H1 (cell line): ENCODE data around the gene ITGB2. TPM values are rescaled to one million over a fixed set of nuclear protein-coding genes. Genes with fewer than 3 reads are reported as not detected.

Experiments used
- CTCF ChIA-PET: fragments of 300-600 bp; sonication (Branson Sonifier 250); formaldehyde crosslinking; loops from one replicate; lab custom pipeline; 2021; ENCODE audit not compliant: partially characterized antibody; lab: Charles Lee
- POLR2A ChIA-PET: fragments of 300-600 bp; sonication (Branson Sonifier 250); formaldehyde crosslinking; loops from one replicate; lab custom pipeline; 2021; ENCODE audit warnings: inconsistent platforms; ENCODE audit not compliant: partially characterized antibody; lab: Charles Lee
- DNase-seq, 2 experiments: peaks; one replicate each; pipeline versions ENCODE4 v3.0.0 to v3.0.0-alpha.2; 2010 to 2022; ENCODE audit warnings: low spot score in 2 of 2, low read depth in 1 of 2, mixed read lengths in 1 of 2
- FAIRE-seq: peaks from 2 replicates; lab custom pipeline; 2011; peaks lifted over from hg19 to GRCh38; lab: Jason Lieb, UNC
- H2AFZ ChIP-seq: 2 replicates; pipeline ENCODE4 v1.8.1; 2012; ENCODE audit warnings: low read length, inconsistent platforms
- H2AK5ac ChIP-seq: 2 replicates; pipeline ENCODE4 v1.6.1; 2013; ENCODE audit warnings: low read depth, low read length
- H2BK120ac ChIP-seq: replicated peaks from 2 replicates; pipeline ENCODE3; 2013; ENCODE audit warnings: low read depth, low read length, inconsistent platforms
- H2BK12ac ChIP-seq: 2 replicates; pipeline ENCODE4 v1.6.1; 2013; ENCODE audit warnings: low read depth, low read length
- H2BK15ac ChIP-seq: 2 replicates; pipeline ENCODE4 v1.6.1; 2013; ENCODE audit warnings: low read length
- H2BK20ac ChIP-seq: 2 replicates; pipeline ENCODE4 v1.6.1; 2013; ENCODE audit warnings: low read length
- H2BK5ac ChIP-seq: 2 replicates; pipeline ENCODE4 v1.6.1; 2013; ENCODE audit warnings: low read depth, low read length
- H3K14ac ChIP-seq: 2 replicates; pipeline ENCODE4 v1.6.1; 2013; ENCODE audit warnings: inconsistent platforms; ENCODE audit not compliant: insufficient read length
- H3K18ac ChIP-seq: 2 replicates; pipeline ENCODE4 v1.6.1; 2013; ENCODE audit warnings: low read length; ENCODE audit errors: extremely low read depth
- H3K23ac ChIP-seq: 2 replicates; pipeline ENCODE4 v1.6.1; 2013; ENCODE audit warnings: inconsistent platforms; ENCODE audit not compliant: insufficient read length
- H3K23me2 ChIP-seq: 2 replicates; pipeline ENCODE4 v1.6.1; 2013; ENCODE audit warnings: low read depth, low read length
- H3K27ac ChIP-seq: 2 replicates; pipeline ENCODE4 v1.6.1; 2011; ENCODE audit warnings: low read depth, low read length, inconsistent platforms
- H3K27me3 ChIP-seq, 4 experiments: replicated peaks in 1 of 4; 1 replicate in 1 of 4; 2 replicates in 3 of 4; pipeline versions ENCODE4 v1.6.1 to v1.8.1; 2011 to 2013; ENCODE audit warnings: low read length in 3 of 4, mild to moderate bottlenecking in 3 of 4, inconsistent platforms in 2 of 4, mixed read lengths in 2 of 4, moderate library complexity in 1 of 4; ENCODE audit not compliant: control insufficient read depth in 3 of 4, insufficient read depth in 3 of 4; ENCODE audit errors: extremely low read depth in 1 of 4
- H3K36me3 ChIP-seq, 4 experiments: 2 replicates each; pipeline versions ENCODE4 v1.6.1 to v1.8.1; 2011 to 2013; ENCODE audit warnings: mild to moderate bottlenecking in 4 of 4, low read length in 3 of 4, moderate library complexity in 2 of 4, control low read depth in 1 of 4, inconsistent platforms in 1 of 4; ENCODE audit not compliant: insufficient read depth in 4 of 4, control insufficient read depth in 2 of 4
- H3K4ac ChIP-seq: replicated peaks from 2 replicates; pipeline ENCODE3; 2013; ENCODE audit warnings: low read length, low read depth, mixed read lengths, inconsistent platforms; ENCODE audit not compliant: insufficient read length
- H3K4me1 ChIP-seq, 4 experiments: replicated peaks in 1 of 4; 1 replicate in 1 of 4; 2 replicates in 3 of 4; pipeline versions ENCODE4 v1.6.1 to v1.8.1; 2011 to 2013; ENCODE audit warnings: low read length in 3 of 4, inconsistent platforms in 2 of 4, mixed read lengths in 1 of 4; ENCODE audit not compliant: insufficient read depth in 4 of 4, control insufficient read depth in 3 of 4
- H3K4me2 ChIP-seq, 2 experiments: 2 replicates each; pipeline versions ENCODE4 v1.6.1 to v1.8.1; 2011 to 2013; ENCODE audit warnings: low read depth in 2 of 2, low read length in 2 of 2, control low read depth in 1 of 2, inconsistent platforms in 1 of 2, mild to moderate bottlenecking in 1 of 2; ENCODE audit not compliant: insufficient read depth in 1 of 2
- H3K4me3 ChIP-seq, 4 experiments: fragments of 200-600, 300-600 bp in 1 of 4; sonication (generic), shearing (Covaris generic), sonication (Bioruptor Twin) in 1 of 4; 2 replicates each; pipeline versions ENCODE4 v1.5.1 to v1.8.1; 2011 to 2016; ENCODE audit warnings: low read length in 4 of 4, low read depth in 3 of 4, control low read depth in 2 of 4, inconsistent platforms in 2 of 4, mild to moderate bottlenecking in 2 of 4, mixed read lengths in 1 of 4, moderate library complexity in 1 of 4; ENCODE audit not compliant: insufficient read depth in 2 of 4; ENCODE audit errors: extremely low read depth in 1 of 4
- H3K56ac ChIP-seq: replicated peaks from 2 replicates; pipeline ENCODE3; 2013; ENCODE audit warnings: low read depth, mild to moderate bottlenecking, mixed read lengths, low read length, inconsistent platforms; ENCODE audit not compliant: insufficient read length
- H3K79me1 ChIP-seq: 2 replicates; pipeline ENCODE4 v1.6.1; 2013; ENCODE audit warnings: low read depth, low read length, control low read depth
- H3K79me2 ChIP-seq, 2 experiments: 2 replicates each; pipeline versions ENCODE4 v1.6.1 to v1.8.1; 2012 to 2013; ENCODE audit warnings: low read length in 2 of 2, mild to moderate bottlenecking in 2 of 2, inconsistent platforms in 1 of 2; ENCODE audit not compliant: insufficient read depth in 2 of 2, control insufficient read depth in 1 of 2
- H3K9ac ChIP-seq, 4 experiments: replicated peaks in 1 of 4; 1 replicate in 1 of 4; 2 replicates in 3 of 4; pipeline versions ENCODE4 v1.6.1 to v1.8.1; 2011 to 2013; ENCODE audit warnings: low read depth in 3 of 4, low read length in 3 of 4, control low read depth in 2 of 4, mild to moderate bottlenecking in 2 of 4, moderate library complexity in 2 of 4, inconsistent platforms in 1 of 4; ENCODE audit errors: extremely low read depth in 1 of 4
- H3K9me3 ChIP-seq, 2 experiments: 2 replicates each; pipeline versions ENCODE4 v1.6.1 to v1.8.1; 2012 to 2013; ENCODE audit warnings: mild to moderate bottlenecking in 2 of 2, moderate library complexity in 2 of 2, control low read depth in 1 of 2, inconsistent platforms in 1 of 2, low read depth in 1 of 2, low read length in 1 of 2, mixed read lengths in 1 of 2; ENCODE audit not compliant: insufficient read depth in 2 of 2
- H4K20me1 ChIP-seq, 2 experiments: replicated peaks in 1 of 2; 2 replicates each; pipeline versions ENCODE3 to v1.8.1; 2011 to 2013; ENCODE audit warnings: inconsistent platforms in 2 of 2, low read length in 2 of 2, mild to moderate bottlenecking in 1 of 2; ENCODE audit not compliant: insufficient read depth in 2 of 2, control insufficient read depth in 1 of 2
- H4K5ac ChIP-seq: 2 replicates; pipeline ENCODE4 v1.6.1; 2013; ENCODE audit warnings: low read length, low read depth, mixed read lengths, inconsistent platforms; ENCODE audit not compliant: insufficient read length
- H4K8ac ChIP-seq: 2 replicates; pipeline ENCODE4 v1.8.0; 2013; ENCODE audit warnings: mild to moderate bottlenecking, moderate library complexity, low read length, inconsistent platforms; ENCODE audit not compliant: insufficient read depth; ENCODE audit errors: extremely low read depth
- H4K91ac ChIP-seq: replicated peaks from 2 replicates; pipeline ENCODE3; 2013; ENCODE audit warnings: low read length, mixed read lengths, inconsistent platforms; ENCODE audit not compliant: insufficient read length
- CHD2 ChIP-seq: IDR thresholded peaks from 2 replicates; pipeline ENCODE4 v1.6.1; 2012; ENCODE audit warnings: low read length, improper control_type of control experiment
- EZH2 ChIP-seq: fragments of 200-600 bp; sonication (generic); IDR thresholded peaks from 2 replicates; pipeline ENCODE4 v1.7.1; 2012; ENCODE audit warnings: low read depth, mild to moderate bottlenecking, moderate library complexity, low read length, inconsistent platforms; ENCODE audit not compliant: severe bottlenecking
- GTF2F1 ChIP-seq: IDR thresholded peaks from 2 replicates; pipeline ENCODE4 v1.6.1; 2012; ENCODE audit warnings: low read depth, low read length, improper control_type of control experiment, borderline replicate concordance
- JUND ChIP-seq: IDR thresholded peaks from 2 replicates; pipeline ENCODE4 v1.6.1; 2011; ENCODE audit warnings: mild to moderate bottlenecking, improper control_type of control experiment, low read length
- SIX5 ChIP-seq: IDR thresholded peaks from 2 replicates; pipeline ENCODE4 v1.6.1; 2011; ENCODE audit warnings: mild to moderate bottlenecking, low read depth, low read length
- TBP ChIP-seq: IDR thresholded peaks from 2 replicates; pipeline ENCODE4 v1.6.1; 2011; ENCODE audit warnings: low read depth, low read length, improper control_type of control experiment
- WGBS, 2 experiments: shearing (Covaris generic) in 1 of 2; methylation state at CpG; one replicate each; pipeline versions ENCODE4 v1.1.6 to v1.1.7; 2013 to 2015; ENCODE audit warnings: low lambda C conversion rate in 2 of 2, mixed read lengths in 2 of 2, inconsistent platforms in 1 of 2, low coverage in 1 of 2, missing lambda C conversion rate in 1 of 2; ENCODE audit not compliant: insufficient replicate concordance in 2 of 2, insufficient coverage in 1 of 2, insufficient read length in 1 of 2; ENCODE audit errors: extremely low coverage in 1 of 2, missing lambda C conversion rate in 1 of 2; 5-methylcytosine and 5-hydroxymethylcytosine counted together
- polyA plus RNA-seq, 7 experiments: library from polyadenylated mRNA; depleted of rRNA in 3 of 7; stranded (reverse) in 5 of 7; unstranded in 2 of 7; fragments of >200 nt in 5 of 7; fragments of 200-250 nt in 2 of 7; gene quantifications; 1 replicate in 5 of 7; 2 replicates in 1 of 7; 4 replicates in 1 of 7; pipeline versions ENCODE4 v1.2.1 to v1.2.3, GENCODE V29; 2011 to 2013; ENCODE audit warnings: missing spikeins in 2 of 7, mixed read lengths in 2 of 7
- total RNA-seq: library from RNA; stranded (reverse); fragmentation: NEBNext Ultra II Directional; extraction: Animal tissue kit (Norgen Biotek cat#: 25700); gene quantifications from 2 replicates; pipeline ENCODE4 v1.2.1, GENCODE V29; 2021
- TF ChIP-seq, protein P1 (sequence below), 3 experiments: IDR thresholded peaks; 1 replicate in 2 of 3; 2 replicates in 1 of 3; pipeline versions ENCODE4 v1.5.1 to v1.6.1; 2011; ENCODE audit warnings: low read length in 3 of 3, mild to moderate bottlenecking in 3 of 3, inconsistent platforms in 2 of 3, low read depth in 1 of 3, moderate library complexity in 1 of 3; ENCODE audit not compliant: insufficient read depth in 1 of 3; ENCODE audit errors: control extremely low read depth in 1 of 3

ITGB2 gene
- total and polyA plus RNA-seq, 2 of the 8 experiments (the other 6 are each of a cell fraction or from before 2014, with no cell fraction given): 0.24 to 0.63 TPM

DNA sequence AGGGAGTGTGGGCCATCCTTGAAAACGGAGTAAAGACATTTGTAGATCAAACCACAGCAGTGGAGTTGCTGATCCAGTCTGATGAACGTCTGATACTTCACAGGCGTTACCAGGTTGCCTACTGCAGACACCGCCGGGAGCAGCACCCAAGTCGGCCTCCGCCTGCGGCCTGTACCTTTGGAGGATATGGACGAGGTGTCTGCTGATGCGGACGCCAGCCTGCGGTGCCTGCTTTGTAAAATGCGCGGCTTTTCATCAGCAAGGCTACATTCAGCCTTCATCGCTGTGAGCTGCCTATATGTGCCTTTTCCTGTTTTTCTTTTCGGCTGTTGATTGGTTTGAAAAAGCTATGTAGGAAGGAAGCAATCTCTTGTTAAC is 35.1 kb upstream of the ITGB2 start:
- no peak overlapping the region for H3K18ac ChIP-seq
- H3K36me3 ChIP-seq: peaks cover 6 to 27% (median 22%) of the 10 kb centered on the region in 4 experiments; a peak in 6 of 8 replicates
- no peak overlapping the region for H2AK5ac ChIP-seq
- no peak overlapping the region for H3K4me3 ChIP-seq
- no peak for TF ChIP-seq TBP
- TF ChIP-seq JUND: no peak
- TF ChIP-seq CHD2: no peak
- no peak for TF ChIP-seq EZH2
- TF ChIP-seq GTF2F1: no peak
- no peak for TF ChIP-seq SIX5
- TF ChIP-seq, protein P1, sequence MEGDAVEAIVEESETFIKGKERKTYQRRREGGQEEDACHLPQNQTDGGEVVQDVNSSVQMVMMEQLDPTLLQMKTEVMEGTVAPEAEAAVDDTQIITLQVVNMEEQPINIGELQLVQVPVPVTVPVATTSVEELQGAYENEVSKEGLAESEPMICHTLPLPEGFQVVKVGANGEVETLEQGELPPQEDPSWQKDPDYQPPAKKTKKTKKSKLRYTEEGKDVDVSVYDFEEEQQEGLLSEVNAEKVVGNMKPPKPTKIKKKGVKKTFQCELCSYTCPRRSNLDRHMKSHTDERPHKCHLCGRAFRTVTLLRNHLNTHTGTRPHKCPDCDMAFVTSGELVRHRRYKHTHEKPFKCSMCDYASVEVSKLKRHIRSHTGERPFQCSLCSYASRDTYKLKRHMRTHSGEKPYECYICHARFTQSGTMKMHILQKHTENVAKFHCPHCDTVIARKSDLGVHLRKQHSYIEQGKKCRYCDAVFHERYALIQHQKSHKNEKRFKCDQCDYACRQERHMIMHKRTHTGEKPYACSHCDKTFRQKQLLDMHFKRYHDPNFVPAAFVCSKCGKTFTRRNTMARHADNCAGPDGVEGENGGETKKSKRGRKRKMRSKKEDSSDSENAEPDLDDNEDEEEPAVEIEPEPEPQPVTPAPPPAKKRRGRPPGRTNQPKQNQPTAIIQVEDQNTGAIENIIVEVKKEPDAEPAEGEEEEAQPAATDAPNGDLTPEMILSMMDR (IDR thresholded peaks at IDR 0.05; ENCODE audit: control extremely low read depth in 1 of 3, insufficient read depth in 1 of 3, low read depth in 1 of 3, low read length in 3 of 3): no peak
- no peaks in the 10 kb centered on the region for H3K27me3 ChIP-seq
- H2BK120ac ChIP-seq: no peak overlapping the region
- DNase-seq (no peak), FAIRE-seq (no peak)
- no peak overlapping the region for H3K9ac ChIP-seq
- no peak overlapping the region for H2BK15ac ChIP-seq
- no peaks in the 10 kb centered on the region for H3K4me1 ChIP-seq
- H4K20me1 ChIP-seq: peaks cover 23 to 59% of the 10 kb centered on the region in 2 experiments
- no peak overlapping the region for H4K91ac ChIP-seq
- H3K23ac ChIP-seq: no peak overlapping the region
- POLR2A ChIA-PET: no interaction called here
- no peak overlapping the region for H2BK12ac ChIP-seq
- H3K14ac ChIP-seq: no peak overlapping the region
- no peak overlapping the region; the same call in 1 of the 2 replicates for H2BK5ac ChIP-seq
- H3K79me2 ChIP-seq: peaks cover 0 to 64% of the 10 kb centered on the region in 2 experiments; a peak in 3 of 4 replicates
- H2BK20ac ChIP-seq: no peak overlapping the region
- H4K8ac ChIP-seq: peak overlapping the region; percentile 79; the same call in 1 of the 2 replicates
- H2AFZ ChIP-seq: no peak overlapping the region
- no peaks in the 10 kb centered on the region for H3K9me3 ChIP-seq
- no peak overlapping the region for H3K56ac ChIP-seq
- H4K5ac ChIP-seq: no peak overlapping the region
- no peaks in the 10 kb centered on the region for H3K23me2 ChIP-seq
- no peak overlapping the region for H3K4ac ChIP-seq
- CTCF ChIA-PET: interaction anchor here (1.0 to 5.7 kb wide), 6 partner anchors 24 to 185 kb away, joined by 3 to 29 read pairs (median 4); no protein-coding TSS in a partner anchor
- no peak overlapping the region for H3K4me2 ChIP-seq
- no peak overlapping the region for H3K27ac ChIP-seq
- H3K79me1 ChIP-seq: peaks cover 21% of the 10 kb centered on the region
- 86% methylated on average over 16 of the region's 16 CpGs; no CpG with 5 or more reads in 1 of the 2 experiments for WGBS, 2 experiments
